Adrenal gland (tissue), 5 donors: ENCODE data around the gene TPM1.

Experiments used
- CTCF ChIP-seq, 6 experiments: fragments of 450-650 bp in 4 of 6; fragments of 200-600 bp in 2 of 6; sonication (generic) in 1 of 6; IDR thresholded peaks; 1 replicate in 5 of 6; 2 replicates in 1 of 6; pipeline versions ENCODE4 v1.5.1 to v1.8.0; 2016 to 2021; ENCODE audit warnings: antibody characterized with exemption in 6 of 6, mild to moderate bottlenecking in 2 of 6, moderate library complexity in 1 of 6
- POLR2A ChIP-seq, 2 donors: fragments of 450-650 bp; IDR thresholded peaks; one replicate each; pipeline ENCODE4 v1.6.1; 2017; ENCODE audit warnings: antibody characterized with exemption in 2 of 2, mild to moderate bottlenecking in 2 of 2, moderate library complexity in 1 of 2
- donor health status: DM: no; HTN: no; CAD: no.

- no peak for TF ChIP-seq POLR2A (IDR thresholded peaks at IDR 0.05)
- TF ChIP-seq CTCF (IDR thresholded peaks at IDR 0.05), result no peak
Measured at GRCh38 chr15:63057468-63058345, 15.2 kb downstream of the TPM1 start.
